GM12874 (cell line): Measurements from ENCODE around the gene SEMA7A.

ENCODE experiments used
- CTCF ChIP-seq: IDR thresholded peaks from 2 replicates; pipeline ENCODE4 v1.5.1; 2011; ENCODE audit warnings: low read depth, mild to moderate bottlenecking, control low read depth, low read length, moderate library complexity; ENCODE audit not compliant: insufficient read depth

SEMA7A gene

GRCh38 chr15:74397239-74398068 lies 36.3 kb downstream of the SEMA7A start:
- no peak for TF ChIP-seq CTCF

GRCh38 chr15:74396445-74397238 lies 37.1 kb downstream of the SEMA7A start:
- 0 out of 2 replicates have a peak, but pooled peaks have one; percentile 10 for TF ChIP-seq CTCF

- no peak for TF ChIP-seq CTCF
Measured at GRCh38 chr15:74396146-74396438, 37.7 kb downstream of the SEMA7A start.

GRCh38 chr15:74395319-74396145 lies 38.2 kb downstream of the SEMA7A start:
- TF ChIP-seq CTCF = no peak

GRCh38 chr15:74394090-74394846 lies 39.5 kb downstream of the SEMA7A start:
- TF ChIP-seq CTCF = no peak

GRCh38 chr15:74393423-74393822 lies 40.3 kb downstream of the SEMA7A start:
- no peak for TF ChIP-seq CTCF
